Stimulated activated naive CD8-positive, alpha-beta T cell treated with anti-CD3 and anti-CD28 coated beads, Interleukin-15, Interleukin-2, amounts not matched to agents 100 ng/mL and 50 ng/mL, for 24 hours (primary cell): ENCODE results near the gene POU6F1.

Experiments
- H3K27ac Mint-ChIP-seq: one replicate; pipeline ENCODE4 v1.8.0; 2021; ENCODE audit warnings: mild to moderate bottlenecking, mixed read lengths
- H3K27me3 Mint-ChIP-seq: one replicate; pipeline ENCODE4 v1.8.0; 2021; ENCODE audit warnings: mixed read lengths
- H3K36me3 Mint-ChIP-seq: one replicate; pipeline ENCODE4 v1.8.0; 2021; ENCODE audit warnings: low read depth, mixed read lengths
- H3K4me1 Mint-ChIP-seq: one replicate; pipeline ENCODE4 v1.8.0; 2021; ENCODE audit warnings: low read depth, mixed read lengths
- H3K4me3 Mint-ChIP-seq: one replicate; pipeline ENCODE4 v1.8.0; 2021; ENCODE audit warnings: mild to moderate bottlenecking, mixed read lengths
- H3K9me3 Mint-ChIP-seq: one replicate; pipeline ENCODE4 v1.8.0; 2021; ENCODE audit warnings: mixed read lengths

The POU6F1 gene

DNA sequence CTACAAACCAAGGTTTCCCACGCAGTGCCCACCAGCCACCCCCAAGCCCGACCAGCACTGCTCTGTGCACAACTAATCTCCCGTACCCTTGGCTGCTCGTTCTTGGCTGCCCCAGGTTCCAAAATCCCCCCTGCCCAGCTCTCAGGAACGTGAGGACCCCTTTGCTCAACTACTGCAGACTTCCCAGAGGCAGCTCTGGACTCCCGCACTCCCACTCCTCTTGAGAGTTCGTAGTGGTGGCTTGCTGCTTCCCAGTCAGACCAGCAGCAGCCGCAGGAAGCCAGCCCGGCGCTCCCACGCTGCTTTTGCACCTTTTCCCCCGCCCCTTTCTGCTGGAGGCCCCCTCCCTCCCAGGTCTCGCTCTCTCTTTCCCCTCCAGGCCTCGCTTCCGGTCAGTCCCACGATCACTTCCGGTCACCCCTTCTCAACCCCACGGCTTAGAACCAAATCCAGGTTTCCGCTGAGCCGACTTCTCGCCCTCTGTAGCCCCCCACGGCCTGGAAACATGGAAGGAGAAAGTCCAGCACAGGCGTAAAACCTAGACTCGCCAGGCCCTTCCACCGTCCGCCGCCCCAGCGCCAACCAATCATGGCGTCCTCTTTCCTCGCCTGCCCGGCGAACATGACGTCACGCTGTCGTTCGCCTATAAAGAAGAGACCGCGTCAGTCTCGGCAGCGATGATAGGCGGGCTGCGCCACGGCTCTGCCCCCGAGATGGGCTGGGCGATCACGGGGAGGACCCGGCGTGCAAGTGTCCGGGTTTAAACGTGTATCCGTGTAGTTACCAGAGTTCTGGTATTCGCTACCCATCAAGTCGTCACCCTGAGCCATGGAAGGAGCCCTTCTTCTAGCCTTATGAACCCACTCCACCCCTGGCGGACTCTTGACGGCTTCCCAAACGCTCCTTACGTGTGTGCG is 45.1 kb downstream of the POU6F1 start, which contains the start of gene TFCP2:
TSS of gene TFCP2 (minus strand) at position 621 of the 917 bp plus-strand sequence. CDS start 713 bp downstream, outside the sequence.
- Mint-ChIP-seq H3K4me3 (no peak within 1 kb of the TSS), H3K4me1 (peaks cover 21% of the 10 kb centered on the region), H3K27me3 (no peaks in the 10 kb centered on the region), H3K27ac (peak within 1 kb of the TSS; percentile 84), H3K9me3 (no peaks in the 10 kb centered on the region), H3K36me3 (peaks cover 15% of the 10 kb centered on the region)

- H3K27me3 Mint-ChIP-seq: no peaks in the 10 kb centered on the region
- H3K4me1 Mint-ChIP-seq: peaks cover 22% of the 10 kb centered on the region
- H3K4me3 Mint-ChIP-seq: no peak overlapping the region
- H3K9me3 Mint-ChIP-seq: no peaks in the 10 kb centered on the region
- no peak overlapping the region for H3K27ac Mint-ChIP-seq
- H3K36me3 Mint-ChIP-seq: peaks cover 16% of the 10 kb centered on the region
These were observed 45.9 kb downstream of the POU6F1 start for GRCh38 chr12:51171884-51172514.

DNA sequence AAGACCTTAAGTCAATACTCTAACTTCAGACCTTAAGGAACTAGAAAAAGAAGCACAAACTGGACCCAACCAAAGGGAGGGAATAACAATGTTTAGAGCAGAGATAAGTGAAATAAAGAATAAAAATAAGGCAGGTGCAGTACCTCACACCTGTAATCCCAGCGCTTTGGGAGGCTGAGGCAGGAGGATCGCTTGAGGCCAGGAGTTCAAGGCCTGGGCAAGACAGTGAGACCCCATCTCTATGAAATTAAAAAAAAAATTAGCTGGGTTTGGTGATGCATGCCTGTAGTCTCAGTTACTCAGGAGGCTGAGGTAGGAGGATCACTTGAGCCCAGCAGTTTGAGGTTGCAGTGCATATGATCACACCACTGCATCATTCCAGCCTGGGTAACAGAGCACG is 54.1 kb downstream of the POU6F1 start:
- H3K4me3 Mint-ChIP-seq: no peak overlapping the region
- no peak overlapping the region for H3K27ac Mint-ChIP-seq
- peaks cover 32% of the 10 kb centered on the region for H3K4me1 Mint-ChIP-seq
- H3K27me3 Mint-ChIP-seq: no peaks in the 10 kb centered on the region
- no peaks in the 10 kb centered on the region for H3K9me3 Mint-ChIP-seq
- peaks cover 26% of the 10 kb centered on the region for H3K36me3 Mint-ChIP-seq

DNA sequence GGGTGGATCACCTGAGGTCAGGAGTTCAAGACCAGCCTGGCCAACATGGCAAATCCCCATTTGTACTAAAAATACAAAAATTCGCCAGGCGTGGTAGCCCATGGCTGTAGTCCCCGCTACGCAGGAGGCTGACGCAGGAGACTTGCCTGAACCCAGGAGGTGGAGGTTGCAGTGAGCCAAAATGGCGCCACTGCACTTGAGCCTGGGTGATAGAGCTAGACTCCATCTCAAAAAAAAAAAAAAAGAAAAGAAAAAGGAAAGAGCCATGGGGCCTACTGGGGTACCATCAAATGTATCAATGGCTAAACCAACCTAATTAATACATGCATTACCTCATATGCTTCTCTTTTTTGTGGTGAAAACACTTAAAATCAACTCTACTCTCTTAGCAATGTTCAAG is 55.6 kb downstream of the POU6F1 start:
- H3K27me3 Mint-ChIP-seq: no peaks in the 10 kb centered on the region
- H3K36me3 Mint-ChIP-seq: peaks cover 26% of the 10 kb centered on the region
- H3K4me1 Mint-ChIP-seq: peaks cover 32% of the 10 kb centered on the region
- no peak overlapping the region for H3K27ac Mint-ChIP-seq
- H3K4me3 Mint-ChIP-seq: no peak overlapping the region
- H3K9me3 Mint-ChIP-seq: no peaks in the 10 kb centered on the region

- H3K27ac Mint-ChIP-seq: no peak overlapping the region
- no peak overlapping the region for H3K4me3 Mint-ChIP-seq
These were observed 56.9 kb downstream of the POU6F1 start for GRCh38 chr12:51160814-51161459.

GRCh38 chr12:51156245-51156765 is 61.6 kb downstream of the POU6F1 start:
- no peak overlapping the region for H3K27ac Mint-ChIP-seq
- peaks cover 3% of the 10 kb centered on the region for H3K36me3 Mint-ChIP-seq
- no peaks in the 10 kb centered on the region for H3K9me3 Mint-ChIP-seq
- H3K4me1 Mint-ChIP-seq: peaks cover 9% of the 10 kb centered on the region
- H3K27me3 Mint-ChIP-seq: no peaks in the 10 kb centered on the region
- H3K4me3 Mint-ChIP-seq: no peak overlapping the region

More at GRCh38 chr12:51160814-51161459, 56.9 kb downstream of the POU6F1 start:
- H3K4me1 Mint-ChIP-seq: peaks cover 22% of the 10 kb centered on the region
- no peaks in the 10 kb centered on the region for H3K27me3 Mint-ChIP-seq
- no peaks in the 10 kb centered on the region for H3K9me3 Mint-ChIP-seq
- H3K36me3 Mint-ChIP-seq: peaks cover 18% of the 10 kb centered on the region

GRCh38 chr12:51152953-51153352 is 64.9 kb downstream of the POU6F1 start:
- H3K27ac Mint-ChIP-seq: no peak overlapping the region
- no peaks in the 10 kb centered on the region for H3K36me3 Mint-ChIP-seq
- H3K4me3 Mint-ChIP-seq: no peak overlapping the region
- H3K27me3 Mint-ChIP-seq: no peaks in the 10 kb centered on the region
- peaks cover 7% of the 10 kb centered on the region for H3K4me1 Mint-ChIP-seq
- H3K9me3 Mint-ChIP-seq: no peaks in the 10 kb centered on the region

- H3K36me3 Mint-ChIP-seq: peaks cover 5% of the 10 kb centered on the region
- no peaks in the 10 kb centered on the region for H3K27me3 Mint-ChIP-seq
- peaks cover 15% of the 10 kb centered on the region for H3K4me1 Mint-ChIP-seq
- H3K27ac Mint-ChIP-seq: no peak overlapping the region
- no peak overlapping the region for H3K4me3 Mint-ChIP-seq
- H3K9me3 Mint-ChIP-seq: no peaks in the 10 kb centered on the region
These were observed 67.1 kb downstream of the POU6F1 start for GRCh38 chr12:51150777-51151176.

- peaks cover 12% of the 10 kb centered on the region for H3K36me3 Mint-ChIP-seq
These were observed 70.6 kb downstream of the POU6F1 start for GRCh38 chr12:51147309-51147708.

DNA sequence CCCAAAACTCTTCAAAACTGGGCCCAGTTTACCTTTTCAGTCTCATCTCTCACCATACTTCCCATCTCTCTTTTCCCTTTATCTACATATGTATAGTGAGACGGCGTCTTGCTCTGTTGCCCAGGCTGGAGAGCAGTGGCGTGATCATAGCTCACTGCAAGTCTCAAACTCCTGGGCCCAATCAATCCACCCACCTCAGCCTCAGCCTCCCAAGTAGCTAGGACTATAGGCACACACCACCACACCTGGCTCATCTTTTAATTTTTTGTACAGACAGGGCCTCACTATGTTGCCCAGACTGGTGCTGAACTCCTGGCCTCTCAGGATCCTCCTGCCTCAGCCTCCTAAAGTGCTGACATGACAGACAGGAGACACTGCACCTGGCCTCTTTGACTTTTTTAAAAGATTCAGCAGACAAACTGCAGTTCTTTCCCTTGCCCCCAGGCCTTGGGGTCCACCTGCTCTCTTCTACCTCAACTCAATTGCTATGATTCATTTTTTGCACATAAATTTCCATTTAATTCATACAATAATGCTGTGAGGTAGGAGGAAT is 78.5 kb downstream of the POU6F1 start:
- no peaks in the 10 kb centered on the region for H3K4me1 Mint-ChIP-seq
- no peaks in the 10 kb centered on the region for H3K9me3 Mint-ChIP-seq
- no peak overlapping the region for H3K4me3 Mint-ChIP-seq
- H3K27ac Mint-ChIP-seq: no peak overlapping the region
- no peaks in the 10 kb centered on the region for H3K27me3 Mint-ChIP-seq
- H3K36me3 Mint-ChIP-seq: peaks cover 16% of the 10 kb centered on the region

More at GRCh38 chr12:51147309-51147708, 70.6 kb downstream of the POU6F1 start:
- no peaks in the 10 kb centered on the region for H3K27me3 Mint-ChIP-seq
- peaks cover 10% of the 10 kb centered on the region for H3K4me1 Mint-ChIP-seq
- H3K4me3 Mint-ChIP-seq: no peak overlapping the region
- H3K27ac Mint-ChIP-seq: no peak overlapping the region
- no peaks in the 10 kb centered on the region for H3K9me3 Mint-ChIP-seq
